Peyer's patch (tissue), 4 donors: ENCODE measurements around the gene ARAP3. TPM values are rescaled to one million over a fixed set of nuclear protein-coding genes. Genes with fewer than 3 reads are reported as not detected.
"Not testable (repeated sequence)": the region's sequence is repeated elsewhere in the genome, so short reads cannot be mapped to it uniquely, and the experiment has no call there.

ENCODE experiments used
- DNase-seq, 3 donors: peaks; one replicate each; pipeline ENCODE4 v3.0.0-alpha.2; 2017 to 2019
- H3K27ac ChIP-seq, 4 donors: fragments of 200-600 bp; sonication (generic); one replicate each; pipeline ENCODE4 v1.5.1; 2016 to 2019
- H3K27me3 ChIP-seq, 2 donors: fragments of 200-600 bp; sonication (generic); one replicate each; pipeline ENCODE4 v1.5.1; 2019
- H3K36me3 ChIP-seq, 3 donors: fragments of 200-600 bp; sonication (generic); one replicate each; pipeline ENCODE4 v1.5.1; 2016 to 2019
- H3K4me1 ChIP-seq, 4 donors: fragments of 200-600 bp; sonication (generic); one replicate each; pipeline ENCODE4 v1.5.1; 2016 to 2019
- H3K4me3 ChIP-seq, 4 donors: fragments of 200-600 bp; sonication (generic); 1 replicate in 3 of 4; 2 replicates in 1 of 4; pipeline ENCODE4 v1.5.1; 2016 to 2019; ENCODE audit warnings: mild to moderate bottlenecking in 1 of 4
- H3K9me3 ChIP-seq, 4 donors: fragments of 200-600 bp; sonication (generic); one replicate each; pipeline ENCODE4 v1.5.1; 2016 to 2019; ENCODE audit warnings: mild to moderate bottlenecking in 1 of 4
- CTCF ChIP-seq, 6 experiments: fragments of 450-650 bp in 4 of 6; fragments of 200-600 bp in 2 of 6; sonication (generic) in 1 of 6; IDR thresholded peaks; one replicate each; pipeline ENCODE4 v1.5.1; 2017 to 2019; ENCODE audit warnings: antibody characterized with exemption in 6 of 6, mild to moderate bottlenecking in 3 of 6, moderate library complexity in 1 of 6
- POLR2A ChIP-seq, 2 donors: fragments of 450-650 bp; IDR thresholded peaks; one replicate each; pipeline ENCODE4 v1.5.1; 2017; ENCODE audit warnings: antibody characterized with exemption in 2 of 2, mild to moderate bottlenecking in 2 of 2, moderate library complexity in 2 of 2
- total RNA-seq, 4 donors: library from RNA; depleted of rRNA; stranded (reverse); fragments of >200 nt; gene quantifications; one replicate each; pipeline ENCODE4 v1.1.0, GENCODE V29; 2016

The ARAP3 gene
- total RNA-seq, 4 donors from 2014 or later = 1.1 to 13.2 (median 9.7) TPM

GRCh38 chr5:141617682-141618029, 64.4 kb downstream of the ARAP3 start:
- peaks cover 0 to 22% (median 0%) of the 10 kb centered on the region in 3 donors for H3K36me3 ChIP-seq
- peak in 1 of 3 donors; percentile 27 for DNase-seq
- peaks cover 0 to 30% (median 5%) of the 10 kb centered on the region in 4 donors for H3K4me1 ChIP-seq
- H3K4me3 ChIP-seq = peak overlapping the region; percentile 64 to 98 (median 80)
- no peaks in the 10 kb centered on the region for H3K9me3 ChIP-seq
- no peaks in the 10 kb centered on the region for H3K27me3 ChIP-seq
- no peak for TF ChIP-seq CTCF (IDR thresholded peaks at IDR 0.05)
- TF ChIP-seq POLR2A (IDR thresholded peaks at IDR 0.05) = no peak
- H3K27ac ChIP-seq = peak overlapping the region; percentile 93 to 98 (median 96)

GRCh38 chr5:141617128-141617527, 64.9 kb downstream of the ARAP3 start:
- Histone ChIP-seq H3K27me3 (no peaks in the 10 kb centered on the region), H3K27ac (peak overlapping the region; percentile 93 to 98 (median 96)), H3K9me3 (no peaks in the 10 kb centered on the region), H3K4me1 (peaks cover 0 to 30% (median 5%) of the 10 kb centered on the region in 4 donors), H3K4me3 (peak overlapping the region in 2 of 4 donors; percentile 80 to 81), H3K36me3 (peaks cover 0 to 17% (median 0%) of the 10 kb centered on the region in 3 donors)
- DNase-seq = no peak
- no peak for TF ChIP-seq POLR2A (IDR thresholded peaks at IDR 0.05)
- no peak for TF ChIP-seq CTCF (IDR thresholded peaks at IDR 0.05)

GRCh38 chr5:141615991-141616720, 65.9 kb downstream of the ARAP3 start:
- Histone ChIP-seq H3K36me3 (peaks cover 0 to 8% (median 0%) of the 10 kb centered on the region in 3 donors), H3K4me3 (peak overlapping the region in 1 of 4 donors; percentile 80)

GRCh38 chr5:141613344-141613743, 68.7 kb downstream of the ARAP3 start:
- Histone ChIP-seq H3K4me1 (peaks cover 0 to 43% (median 8%) of the 10 kb centered on the region in 4 donors), H3K9me3 (no peaks in the 10 kb centered on the region), H3K36me3 (no peaks in the 10 kb centered on the region), H3K27me3 (no peaks in the 10 kb centered on the region), H3K27ac (no peak overlapping the region), H3K4me3 (no peak overlapping the region)
- no peak for DNase-seq
- TF ChIP-seq CTCF (IDR thresholded peaks at IDR 0.05) (no peak), POLR2A (IDR thresholded peaks at IDR 0.05) (no peak)

More at GRCh38 chr5:141615991-141616720, 65.9 kb downstream of the ARAP3 start:
- Histone ChIP-seq H3K9me3 (no peaks in the 10 kb centered on the region), H3K27me3 (no peaks in the 10 kb centered on the region), H3K27ac (peak overlapping the region in 2 of 4 donors; percentile 6 to 15), H3K4me1 (peaks cover 0 to 30% (median 5%) of the 10 kb centered on the region in 4 donors)
- TF ChIP-seq CTCF (IDR thresholded peaks at IDR 0.05) (no peak), POLR2A (IDR thresholded peaks at IDR 0.05) (no peak)
- DNase-seq = no peak

- no peak overlapping the region for H3K27ac ChIP-seq
- H3K36me3 ChIP-seq = no peaks in the 10 kb centered on the region
- TF ChIP-seq POLR2A (IDR thresholded peaks at IDR 0.05) (no peak), CTCF (IDR thresholded peaks at IDR 0.05) (no peak)
- H3K4me3 ChIP-seq = no peak overlapping the region
- DNase-seq = no peak
- H3K27me3 ChIP-seq = no peaks in the 10 kb centered on the region
- H3K9me3 ChIP-seq = no peaks in the 10 kb centered on the region
- H3K4me1 ChIP-seq = peaks cover 0 to 42% (median 7%) of the 10 kb centered on the region in 4 donors
These were observed 70.7 kb downstream of the ARAP3 start for GRCh38 chr5:141611289-141611688.

GRCh38 chr5:141609921-141610320, 72.1 kb downstream of the ARAP3 start:
- H3K27me3 ChIP-seq, DNase-seq, H3K27ac ChIP-seq, H3K4me3 ChIP-seq, H3K9me3 ChIP-seq, H3K36me3 ChIP-seq: not testable (repeated sequence)
- H3K4me1 ChIP-seq = peaks cover 0 to 36% (median 9%) of the 10 kb centered on the region in 4 donors
